Activated CD4-positive, alpha-beta T cell treated with anti-CD3 and anti-CD28 coated beads for 48 hours (primary cell): ENCODE data around the gene MOG.
"Not testable (repeated sequence)": the region's sequence is repeated elsewhere in the genome, so short reads cannot be mapped to it uniquely, and the experiment has no call there.

Source experiments
- DNase-seq: peaks from one replicate; pipeline ENCODE4 v3.0.0-alpha.2; 2020

Gene MOG

DNA sequence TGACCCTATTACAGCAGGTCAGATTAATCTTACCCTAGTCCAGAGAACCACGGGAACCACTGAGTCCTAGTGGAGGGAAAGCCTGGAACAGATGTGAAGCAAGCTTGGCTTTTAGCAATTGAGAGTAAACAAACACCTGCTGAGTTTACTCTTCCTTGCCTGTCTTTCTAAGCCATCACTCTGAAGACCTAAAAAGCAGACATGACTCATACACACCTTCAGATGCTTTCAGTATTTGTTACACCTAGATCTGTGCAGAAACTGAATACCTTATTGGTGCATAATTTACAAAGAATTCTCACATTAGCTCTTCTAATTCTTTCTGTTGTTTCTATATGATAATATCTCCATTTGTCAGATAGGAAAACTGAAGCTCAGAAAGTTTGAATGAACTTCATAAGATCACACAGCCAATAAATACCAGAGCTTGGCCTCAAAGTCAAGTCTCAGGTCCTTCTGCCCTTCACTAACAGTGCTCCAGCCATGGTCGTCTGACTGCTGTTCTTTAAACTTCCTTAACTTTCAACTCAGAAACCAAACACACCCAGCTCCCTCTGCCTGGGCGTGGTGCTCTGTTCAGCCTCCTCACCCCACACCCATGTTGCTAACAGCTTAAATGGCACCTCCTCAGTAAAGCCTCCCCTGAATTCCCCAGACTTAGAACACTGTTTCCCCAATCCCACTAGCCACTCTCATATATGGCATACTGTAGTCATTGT lies 15.3 kb upstream of the MOG start:
- peak; percentile 15 for DNase-seq

- DNase-seq = no peak
These were observed 8.8 kb upstream of the MOG start for GRCh38 chr6:29647927-29648642.

- DNase-seq = peak; percentile 99
These were observed 6.9 kb upstream of the MOG start for GRCh38 chr6:29649701-29650673.

GRCh38 chr6:29651413-29652197 lies 5.3 kb upstream of the MOG start:
- no peak for DNase-seq

GRCh38 chr6:29652198-29652584 lies 4.7 kb upstream of the MOG start:
- no peak for DNase-seq

GRCh38 chr6:29653452-29654038 lies 3.3 kb upstream of the MOG start:
- DNase-seq = peak; percentile 54

- DNase-seq = no peak
These were observed 1.2 kb upstream of the MOG start for GRCh38 chr6:29655658-29656057.

DNA sequence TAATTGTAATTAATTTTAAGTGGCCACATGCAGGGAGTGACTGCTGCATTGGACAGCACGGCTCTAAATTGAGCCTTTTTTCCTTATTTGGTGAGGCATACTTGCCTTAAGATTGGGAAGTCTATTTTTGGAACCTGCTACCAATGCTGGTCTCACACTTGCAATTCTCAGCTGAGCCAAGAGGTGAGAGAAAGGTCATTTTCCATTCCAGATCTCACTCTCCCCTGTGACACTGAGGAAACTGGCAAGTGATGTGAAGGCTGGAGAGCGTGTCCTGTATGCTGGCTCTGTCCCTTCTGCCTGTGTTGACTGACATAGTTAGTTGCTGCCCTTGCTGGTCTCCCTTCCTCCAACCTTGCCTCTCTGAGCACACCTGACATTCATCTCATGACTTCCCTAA lies 735 bp upstream of the MOG start:
- DNase-seq = no peak

DNA sequence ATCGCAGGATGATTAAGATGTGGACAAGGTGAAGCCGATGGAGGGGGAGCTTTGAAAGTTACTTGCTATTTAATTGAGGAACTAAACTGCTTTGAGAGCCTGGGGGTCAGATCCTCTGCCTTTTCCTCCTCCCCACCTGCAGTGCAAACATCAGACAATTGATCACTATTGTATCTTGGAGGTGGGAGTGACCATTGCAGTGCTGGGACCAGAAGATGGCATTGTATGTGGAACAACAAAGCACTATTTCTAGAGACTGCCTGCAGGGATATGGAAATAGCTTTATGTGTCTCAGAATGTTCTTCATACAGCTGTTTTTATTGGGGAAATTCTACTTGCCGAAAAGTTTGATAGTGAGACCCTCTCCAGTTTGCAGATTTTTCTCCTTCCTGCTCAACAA lies 4.2 kb downstream of the MOG start:
- DNase-seq = no peak

GRCh38 chr6:29661502-29662141 lies 4.7 kb downstream of the MOG start:
- DNase-seq = not testable (repeated sequence)

GRCh38 chr6:29663300-29664042 lies 6.6 kb downstream of the MOG start:
- no peak for DNase-seq

DNA sequence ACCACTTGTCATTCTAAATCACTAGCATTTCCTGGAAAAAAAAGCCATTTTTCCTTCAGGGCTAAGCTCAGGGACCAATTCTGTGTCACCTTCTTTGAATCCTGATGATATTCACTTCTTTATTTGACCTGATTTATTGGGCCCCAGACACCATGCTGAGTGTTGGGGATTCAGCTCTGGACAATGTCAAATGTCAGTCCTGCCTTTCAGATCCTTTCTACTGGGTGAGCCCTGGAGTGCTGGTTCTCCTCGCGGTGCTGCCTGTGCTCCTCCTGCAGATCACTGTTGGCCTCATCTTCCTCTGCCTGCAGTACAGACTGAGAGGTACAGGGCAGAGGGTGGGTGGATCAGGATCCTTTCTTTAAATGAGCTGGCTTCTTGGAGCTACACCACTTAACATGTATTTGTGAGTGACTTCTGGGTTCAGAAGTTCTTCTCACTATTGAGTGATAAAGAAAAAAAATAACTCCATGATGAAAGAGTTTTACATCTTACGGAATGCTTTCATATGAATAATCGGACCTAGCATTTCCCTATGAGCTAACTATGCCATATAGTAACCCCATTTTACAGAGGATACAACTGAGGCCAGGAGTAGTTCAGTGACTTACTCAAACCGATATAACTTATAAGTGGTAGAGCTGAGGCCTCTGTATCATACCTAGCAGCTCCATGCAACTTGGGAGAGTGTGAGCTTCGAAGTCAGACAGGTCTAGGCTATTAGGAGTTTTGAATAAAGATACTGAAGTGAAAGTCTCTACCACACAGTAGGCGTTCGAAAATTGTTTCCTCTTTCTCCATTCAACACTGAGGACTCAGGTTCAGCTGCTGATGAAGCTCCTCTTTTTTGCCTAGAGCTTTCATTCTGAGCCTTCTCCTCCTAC lies 9.3 kb downstream of the MOG start:
- DNase-seq = no peak

DNA sequence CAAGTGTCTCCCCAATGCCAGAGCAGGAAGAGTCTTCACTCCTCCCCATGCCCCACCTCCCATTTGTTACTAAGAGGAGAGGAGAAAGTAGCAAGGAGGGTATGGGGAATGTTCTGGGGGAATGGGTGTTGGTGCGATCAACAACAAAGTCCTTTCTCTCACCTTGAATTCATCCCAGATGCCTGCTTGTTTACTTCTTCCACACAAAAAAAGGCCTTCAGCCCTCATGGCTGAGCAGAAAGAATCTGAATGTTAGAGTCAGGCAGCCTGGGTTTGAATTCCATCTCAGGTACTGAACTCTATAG lies 9.9 kb downstream of the MOG start:
- no peak for DNase-seq

DNA sequence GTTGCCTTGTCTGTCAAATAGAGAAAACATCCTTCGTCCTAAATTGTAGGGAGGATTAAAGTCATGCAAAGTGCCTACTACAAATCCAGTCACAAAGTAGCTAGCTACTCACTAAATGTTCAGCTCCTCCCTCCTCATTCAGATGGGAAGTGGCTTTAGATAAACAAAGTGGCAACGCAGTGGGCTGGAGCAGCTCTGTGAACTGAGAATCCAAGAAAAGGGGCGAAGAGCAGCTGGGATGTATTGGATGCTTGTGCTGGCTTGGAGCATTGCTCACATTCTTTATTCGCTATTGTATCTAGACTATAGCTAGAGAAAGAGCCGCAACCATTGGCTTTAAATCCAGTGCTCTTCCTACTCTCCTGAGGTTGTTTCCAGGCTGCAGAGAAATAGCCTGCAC lies 10.3 kb downstream of the MOG start:
- no peak for DNase-seq

DNA sequence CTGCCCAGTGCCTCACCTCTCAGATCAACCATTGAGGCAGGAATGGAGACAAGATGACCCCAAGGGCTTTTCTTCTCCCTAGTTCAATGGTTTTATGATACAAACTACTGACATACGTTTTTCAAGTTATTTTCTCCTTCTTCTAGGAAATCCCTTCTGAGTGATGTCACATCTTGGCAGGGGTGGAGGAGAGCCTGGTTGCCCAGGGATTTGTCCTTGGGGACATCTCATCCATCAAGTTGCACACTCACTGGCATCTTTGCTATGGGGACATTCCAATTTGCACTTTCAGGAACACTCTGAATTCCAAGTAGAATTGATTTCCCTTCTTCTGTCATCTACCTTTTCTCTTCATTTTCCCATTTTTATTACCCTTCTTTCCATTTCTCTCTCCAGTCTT lies 14.1 kb downstream of the MOG start:
- DNase-seq = no peak

- not testable (repeated sequence) for DNase-seq
These were observed 15.2 kb downstream of the MOG start for GRCh38 chr6:29672116-29672515.

DNA sequence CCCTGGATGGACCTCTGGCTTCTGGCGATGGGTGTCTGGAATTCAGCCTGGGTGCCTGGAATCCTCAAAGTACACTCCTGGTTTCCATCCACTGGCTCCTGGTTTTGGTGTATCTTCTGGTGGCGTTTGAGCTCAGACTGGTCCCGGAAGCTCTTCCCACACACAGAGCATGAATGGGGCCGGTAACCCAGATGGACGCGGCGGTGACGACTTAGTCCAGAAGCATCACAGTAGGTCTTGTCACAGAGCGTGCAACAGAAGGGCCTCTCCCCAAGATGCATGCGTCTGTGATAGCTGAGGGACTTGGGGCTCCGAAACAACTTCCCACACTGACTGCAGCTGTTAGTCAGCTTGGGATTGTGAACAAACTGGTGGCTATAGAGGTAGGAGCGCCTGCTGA lies 16.3 kb downstream of the MOG start:
- DNase-seq = no peak

DNA sequence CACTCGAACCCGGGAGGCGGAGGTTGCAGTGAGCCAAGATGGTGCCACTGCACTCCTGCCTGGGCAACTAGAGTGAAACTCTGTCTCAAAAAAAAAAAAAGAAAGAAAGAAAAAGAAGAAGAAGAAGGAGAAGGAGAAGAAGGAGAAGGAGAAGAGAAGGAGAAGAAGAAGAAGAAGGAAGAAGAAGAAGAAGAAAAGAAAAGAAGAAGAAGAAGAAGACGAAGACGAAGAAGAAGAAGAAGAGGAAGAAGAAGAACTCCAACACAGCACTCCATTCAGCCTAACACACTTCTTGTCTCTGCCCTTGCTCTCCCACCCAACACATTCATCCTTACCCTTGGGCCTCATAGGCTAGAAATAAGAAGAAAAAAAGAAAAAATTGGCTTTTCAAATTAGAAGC lies 17.1 kb downstream of the MOG start:
- no peak for DNase-seq

DNA sequence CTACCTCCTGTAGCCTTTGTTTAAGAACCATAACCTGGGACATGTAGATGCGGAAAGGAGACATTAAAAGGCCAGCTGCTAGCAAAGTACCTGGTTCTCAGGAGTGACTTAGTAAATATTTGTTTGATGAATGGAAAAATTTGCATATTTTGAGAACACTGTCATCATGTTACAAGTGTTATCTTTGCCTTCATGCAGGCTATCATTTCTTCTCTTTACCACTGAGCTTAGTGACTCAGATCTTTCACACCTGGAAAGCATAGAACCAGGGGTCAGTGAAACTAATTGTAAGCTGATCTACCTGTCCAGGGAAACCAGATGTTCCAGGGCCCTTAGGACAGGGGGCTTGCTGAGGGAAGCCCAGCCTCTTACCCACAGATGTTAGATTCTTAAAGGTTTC lies 18.7 kb downstream of the MOG start:
- DNase-seq = no peak

- no peak for DNase-seq
These were observed 20.2 kb downstream of the MOG start for GRCh38 chr6:29676981-29677601.
